IMR-90 (cell line): ENCODE data around the gene MBOAT1. TPM values are rescaled to one million over a fixed set of nuclear protein-coding genes. Genes with fewer than 3 reads are reported as not detected.

Experiments used
- ATAC-seq: fragments of 200-7000 bp; cut with Tn5 transposase; 2 replicates; pipeline ENCODE4 v1.9.1; 2020; ENCODE audit warnings: low read depth, mild to moderate bottlenecking, moderate library complexity
- BruUV-seq: library from RNA; stranded (reverse); fragments of 400-500 nt; replicated peaks from 2 replicates; lab custom pipeline; 2021; lab: Mats Ljungman, UMichigan
- CTCF ChIA-PET: fragments of 300-600 bp; formaldehyde crosslinking; extraction: SDS; loops from one replicate; lab custom pipeline; 2021; ENCODE audit warnings: antibody characterized with exemption; lab: Yijun Ruan, JAX
- POLR2A ChIA-PET: fragments of 300-600 bp; sonication (Branson Sonifier 250); formaldehyde crosslinking; loops from one replicate; lab custom pipeline; 2022; ENCODE audit warnings: antibody characterized with exemption; ENCODE audit not compliant: unreplicated experiment; lab: Charles Lee
- DNase-seq: peaks from one replicate; pipeline ENCODE4 v3.0.0; 2013
- H2AFZ ChIP-seq: replicated peaks from 2 replicates; pipeline ENCODE3; 2013; ENCODE audit warnings: low read length, mild to moderate bottlenecking; ENCODE audit not compliant: poor library complexity
- H2AK5ac ChIP-seq: 2 replicates; pipeline ENCODE4 v1.6.1; 2013; ENCODE audit warnings: low read depth, low read length, inconsistent platforms
- H2AK9ac ChIP-seq: replicated peaks from 2 replicates; pipeline ENCODE3; 2013; ENCODE audit warnings: mild to moderate bottlenecking, low read depth, low read length, moderate library complexity; ENCODE audit not compliant: poor library complexity
- H2BK120ac ChIP-seq: 2 replicates; pipeline ENCODE4 v1.6.1; 2013; ENCODE audit warnings: low read depth, low read length, inconsistent platforms
- H2BK15ac ChIP-seq: 3 replicates; pipeline ENCODE4 v1.6.1; 2013; ENCODE audit warnings: low read depth, low read length, inconsistent platforms
- H2BK20ac ChIP-seq: 2 replicates; pipeline ENCODE4 v1.6.1; 2013; ENCODE audit warnings: low read depth, mild to moderate bottlenecking, inconsistent platforms, low read length, moderate library complexity
- H2BK5ac ChIP-seq: 2 replicates; pipeline ENCODE4 v1.6.1; 2013; ENCODE audit warnings: mild to moderate bottlenecking, low read depth, low read length, inconsistent platforms; ENCODE audit not compliant: poor library complexity, severe bottlenecking
- H3K14ac ChIP-seq: replicated peaks from 2 replicates; pipeline ENCODE4 v1.6.1; 2013; ENCODE audit warnings: low read depth, low read length, inconsistent platforms
- H3K18ac ChIP-seq: 2 replicates; pipeline ENCODE4 v1.6.1; 2013; ENCODE audit warnings: low read depth, low read length, control low read depth
- H3K23ac ChIP-seq: 2 replicates; pipeline ENCODE4 v1.6.1; 2013; ENCODE audit warnings: low read depth, low read length, inconsistent platforms
- H3K27ac ChIP-seq: 2 replicates; pipeline ENCODE4 v1.5.1; 2013; ENCODE audit warnings: mild to moderate bottlenecking, control low read depth, low read length; ENCODE audit not compliant: insufficient read depth
- H3K27me3 ChIP-seq: 2 replicates; pipeline ENCODE4 v1.6.1; 2013; ENCODE audit warnings: low read length; ENCODE audit not compliant: control insufficient read depth, insufficient read depth
- H3K36me3 ChIP-seq: 2 replicates; pipeline ENCODE4 v1.6.1; 2013; ENCODE audit warnings: low read length, mixed read lengths; ENCODE audit not compliant: control insufficient read depth, insufficient read depth
- H3K4ac ChIP-seq: 2 replicates; pipeline ENCODE4 v1.6.1; 2013; ENCODE audit warnings: low read depth, low read length, inconsistent platforms
- H3K4me1 ChIP-seq: 2 replicates; pipeline ENCODE4 v1.6.1; 2013; ENCODE audit warnings: low read length, mixed read lengths; ENCODE audit not compliant: control insufficient read depth, insufficient read depth
- H3K4me2 ChIP-seq: 2 replicates; pipeline ENCODE4 v1.6.1; 2013; ENCODE audit warnings: low read depth, mild to moderate bottlenecking, control low read depth, low read length, moderate library complexity
- H3K4me3 ChIP-seq: 2 replicates; pipeline ENCODE4 v1.5.1; 2013; ENCODE audit warnings: low read depth, mild to moderate bottlenecking, control low read depth, low read length, moderate library complexity; ENCODE audit not compliant: insufficient read depth
- H3K56ac ChIP-seq: 2 replicates; pipeline ENCODE4 v1.6.1; 2013; ENCODE audit warnings: low read length, inconsistent platforms; ENCODE audit not compliant: insufficient read depth; ENCODE audit errors: extremely low read depth
- H3K79me1 ChIP-seq, 2 experiments: 2 replicates each; pipeline ENCODE4 v1.6.1; 2013; ENCODE audit warnings: low read length in 2 of 2, inconsistent platforms in 1 of 2, low read depth in 1 of 2
- H3K9ac ChIP-seq: 2 replicates; pipeline ENCODE4 v1.6.1; 2013; ENCODE audit warnings: low read depth, low read length, control low read depth
- H3K9me1 ChIP-seq: 2 replicates; pipeline ENCODE4 v1.6.1; 2013; ENCODE audit warnings: low read length, inconsistent platforms; ENCODE audit not compliant: insufficient read depth
- H3K9me3 ChIP-seq: 2 replicates; pipeline ENCODE4 v1.6.1; 2013; ENCODE audit warnings: low read length; ENCODE audit not compliant: control insufficient read depth, insufficient read depth
- H4K20me1 ChIP-seq: 2 replicates; pipeline ENCODE4 v1.6.1; 2013; ENCODE audit warnings: low read length, inconsistent platforms; ENCODE audit not compliant: insufficient read depth
- H4K5ac ChIP-seq: 2 replicates; pipeline ENCODE4 v1.6.1; 2013; ENCODE audit warnings: mild to moderate bottlenecking, low read depth, low read length, control low read depth
- H4K8ac ChIP-seq, 2 experiments: 2 replicates each; pipeline ENCODE4 v1.6.1; 2013; ENCODE audit warnings: low read depth in 2 of 2, low read length in 2 of 2, control low read depth in 1 of 2, inconsistent platforms in 1 of 2
- H4K91ac ChIP-seq: 2 replicates; pipeline ENCODE4 v1.6.1; 2013; ENCODE audit warnings: low read depth, low read length, inconsistent platforms; ENCODE audit not compliant: insufficient read depth
- CHD1 ChIP-seq: IDR thresholded peaks from 2 replicates; pipeline ENCODE4 v1.6.1; 2012; ENCODE audit warnings: low read depth, low read length, improper control_type of control experiment
- CTCF ChIP-seq: conservative IDR thresholded peaks from 2 replicates; pipeline ENCODE4 v1.5.1; 2012; ENCODE audit warnings: mild to moderate bottlenecking, low read depth, low read length, improper control_type of control experiment
- ELK1 ChIP-seq: fragments of 150-350 bp; IDR thresholded peaks from 2 replicates; pipeline ENCODE4 v1.6.1; 2016; ENCODE audit warnings: low read depth, mild to moderate bottlenecking, low read length, moderate library complexity, borderline replicate concordance
- MAFK ChIP-seq: IDR thresholded peaks from 2 replicates; pipeline ENCODE4 v1.6.1; 2012; ENCODE audit warnings: low read depth, low read length, improper control_type of control experiment
- MAZ ChIP-seq: IDR thresholded peaks from 2 replicates; pipeline ENCODE4 v1.6.1; 2012; ENCODE audit warnings: low read depth, mild to moderate bottlenecking, low read length, improper control_type of control experiment, moderate library complexity, borderline replicate concordance
- NFE2L2 ChIP-seq: fragments of 150-350 bp; IDR thresholded peaks from 2 replicates; pipeline ENCODE4 v1.6.1; 2016; ENCODE audit warnings: low read depth, mild to moderate bottlenecking, low read length
- SMC3 ChIP-seq: fragments of 150-350 bp; IDR thresholded peaks from 2 replicates; pipeline ENCODE4 v1.6.1; 2016; ENCODE audit warnings: low read depth, mild to moderate bottlenecking, antibody characterized with exemption, low read length, moderate library complexity
- USF2 ChIP-seq: fragments of 150-350 bp; IDR thresholded peaks from 2 replicates; pipeline ENCODE4 v1.6.1; 2017; ENCODE audit warnings: mild to moderate bottlenecking, antibody characterized with exemption, low read length, low read depth
- WGBS, 2 experiments: methylation state at CpG; one replicate each; pipeline versions ENCODE4 v1.1.5 to v1.1.7; 2013; ENCODE audit warnings: missing lambda C conversion rate in 2 of 2; ENCODE audit not compliant: insufficient read length in 1 of 2; ENCODE audit errors: extremely low coverage in 2 of 2; 5-methylcytosine and 5-hydroxymethylcytosine counted together
- dilution Hi-C: fragments of 300-500 bp; cut with HindIII; formaldehyde crosslinking; loops from one replicate; pipeline ENCODE4 v1.14.3; 2018; ENCODE audit warnings: low sequenced_read_pairs; ENCODE audit not compliant: unreplicated experiment
- in situ Hi-C: fragments of 300-500 bp; cut with MboI; formaldehyde crosslinking; loops from 3 replicates; pipeline ENCODE4 v1.14.3; 2019; ENCODE audit warnings: low sequenced_read_pairs, inconsistent platforms, mixed read lengths
- intact Hi-C: fragments of 100-400 bp; cut with micrococcal nuclease; formaldehyde crosslinking; loops from 2 replicates; pipeline ENCODE4 v1.10.0; 2022
- polyA plus RNA-seq, 3 experiments: library from polyadenylated mRNA; depleted of rRNA; stranded (reverse); fragments of >200 nt; gene quantifications; 2 replicates each; pipeline ENCODE4 v1.2.3, GENCODE V29; 2012; ENCODE audit warnings: low replicate concordance in 1 of 3
- total RNA-seq: library from RNA; depleted of rRNA; stranded (reverse); fragments of >200 nt; gene quantifications from 2 replicates; pipeline ENCODE4 v1.2.3, GENCODE V29; 2012

MBOAT1 gene
- total and polyA plus RNA-seq, 2 of the 4 experiments (the other 2 are of a cell fraction): 1.6 to 4.7 TPM

- Histone ChIP-seq H2AK9ac (no peak overlapping the region), H3K56ac (no peak overlapping the region), H4K5ac (no peak overlapping the region), H3K9me1 (no peaks in the 10 kb centered on the region), H3K4ac (no peak overlapping the region), H3K4me3 (no peak overlapping the region), H3K79me1 (no peaks in the 10 kb centered on the region), H3K9ac (no peak overlapping the region), H4K8ac (no peak overlapping the region), H3K36me3 (no peaks in the 10 kb centered on the region), H2AK5ac (no peak overlapping the region), H3K4me1 (no peaks in the 10 kb centered on the region), H2BK15ac (no peak overlapping the region), H2AFZ (no peak overlapping the region), H2BK20ac (no peak overlapping the region), H3K18ac (no peak overlapping the region), H3K9me3 (no peaks in the 10 kb centered on the region), H4K91ac (no peak overlapping the region), H4K20me1 (no peaks in the 10 kb centered on the region), H2BK120ac (no peak overlapping the region), H3K4me2 (no peak overlapping the region), H3K14ac (no peak overlapping the region), H3K23ac (no peak overlapping the region), H2BK5ac (no peak overlapping the region), H3K27ac (no peak overlapping the region), H3K27me3 (no peaks in the 10 kb centered on the region; the same call in 1 of the 2 replicates)
- POLR2A ChIA-PET: no interaction called here
- dilution Hi-C loops: no loop called here
- WGBS, 2 experiments: 85% methylated on average over 6 of the region's 16 CpGs; no CpG with 5 or more reads in 1 of the 2 experiments
- no peak for TF ChIP-seq SMC3
- TF ChIP-seq MAFK: no peak
- TF ChIP-seq CTCF: no peak
- no peak for TF ChIP-seq NFE2L2
- no peak for TF ChIP-seq MAZ
- TF ChIP-seq ELK1: no peak
- TF ChIP-seq CHD1: no peak
- no peak for TF ChIP-seq USF2
- ATAC-seq (no peak), DNase-seq (no peak)
- no TSS peak for BruUV-seq
- CTCF ChIA-PET: no interaction called here
- intact Hi-C loops: loop anchor here (10.0 kb wide), 3 partner anchors 204 to 1064 kb away; no protein-coding TSS in a partner anchor
- in situ Hi-C loops: loop anchor here (10.0 kb wide), 1 partner anchor 1454 kb away; no protein-coding TSS in a partner anchor
Measured at GRCh38 chr6:20058121-20058905, 154.0 kb downstream of the MBOAT1 start.
